ENCODE results near the gene BACH2.

- no peak for TF ChIP-seq CTCF (IDR thresholded peaks at IDR 0.05)
- no peak for TF ChIP-seq EP300 (IDR thresholded peaks at IDR 0.05)
- no peak for TF ChIP-seq POLR2A (IDR thresholded peaks at IDR 0.05)
Measured at GRCh38 chr6:90315986-90316385, 19.3 kb upstream of the BACH2 start.
